ENCODE results near the gene BRD3. TPM values are rescaled to one million over a fixed set of nuclear protein-coding genes. Genes with fewer than 3 reads are reported as not detected.

The BRD3 gene
- polyA plus RNA-seq, 1 donor (not counting 4 experiments of a cell fraction or from before 2014, with no cell fraction given): 3.3 TPM

- H3K27ac ChIP-seq (ENCODE audit: control insufficient read depth, insufficient read depth, low read length): no peak overlapping the region
Measured at GRCh38 chr9:134044944-134045343, 22.9 kb downstream of the BRD3 start.

GRCh38 chr9:134043531-134043988 lies 24.3 kb downstream of the BRD3 start:
- dilution Hi-C loops (cut with MboI; ENCODE audit: extremely low pct_ligation_motif_present, low sequenced_read_pairs): no loop called here
- H3K9me1 ChIP-seq (ENCODE audit: control insufficient read depth, extremely low read depth, insufficient read depth, low read length): no peaks in the 10 kb centered on the region
- no peaks in the 10 kb centered on the region for H3K9me3 ChIP-seq (ENCODE audit: control insufficient read depth, low read depth, low read length)
- H3K4me1 ChIP-seq (ENCODE audit: control insufficient read depth, extremely low read depth, insufficient read depth, low read length): no peaks in the 10 kb centered on the region
- H3K9ac ChIP-seq (ENCODE audit: control insufficient read depth, extremely low read depth, insufficient read depth, low read length): no peak overlapping the region
- no peaks in the 10 kb centered on the region for H3K27me3 ChIP-seq (ENCODE audit: control insufficient read depth, extremely low read depth, insufficient read depth, low read length)
- H3K27ac ChIP-seq (ENCODE audit: control insufficient read depth, insufficient read depth, low read length): no peak overlapping the region
- no peak overlapping the region for H3K4me3 ChIP-seq (ENCODE audit: control insufficient read depth in 2 of 3, extremely low read depth in 1 of 3, insufficient read depth in 2 of 3, low read depth in 1 of 3, low read length in 3 of 3)
- DNase-seq (ENCODE audit: low read depth, low spot score) (no peak), FAIRE-seq (no peak)
- no peaks in the 10 kb centered on the region for H4K20me1 ChIP-seq (ENCODE audit: control insufficient read depth, extremely low read depth, insufficient read depth, low read length)
- H3K4me2 ChIP-seq (ENCODE audit: control insufficient read depth, extremely low read depth, insufficient read depth, low read depth, low read length): no peak overlapping the region
- no peak overlapping the region for H2AFZ ChIP-seq (ENCODE audit: control insufficient read depth, low read length)
- peaks cover 4 to 28% of the 10 kb centered on the region in 2 experiments for H3K36me3 ChIP-seq (ENCODE audit: control insufficient read depth in 2 of 2, extremely low read depth in 1 of 2, insufficient read depth in 2 of 2, low read length in 2 of 2)
- no peaks in the 10 kb centered on the region for H3K79me2 ChIP-seq (ENCODE audit: control insufficient read depth, insufficient read depth, low read length)
- TF ChIP-seq CTCF (optimal IDR thresholded peaks at IDR 0.05 in 1 of 3, IDR thresholded peaks at IDR 0.05 in 1 of 3, conservative IDR thresholded peaks at IDR 0.05 in 1 of 3; ENCODE audit: extremely low read depth in 1 of 3, insufficient read depth in 2 of 3, low read length in 3 of 3) (no peak), EZH2 (IDR thresholded peaks at IDR 0.05; ENCODE audit: low read length) (no peak)

More at GRCh38 chr9:134044944-134045343, 22.9 kb downstream of the BRD3 start:
- DNase-seq (ENCODE audit: low read depth, low spot score): no peak
- Histone ChIP-seq H3K4me3 (ENCODE audit: control insufficient read depth in 2 of 3, extremely low read depth in 1 of 3, insufficient read depth in 2 of 3, low read depth in 1 of 3, low read length in 3 of 3) (no peak overlapping the region), H3K36me3 (ENCODE audit: control insufficient read depth in 2 of 2, extremely low read depth in 1 of 2, insufficient read depth in 2 of 2, low read length in 2 of 2) (peaks cover 4 to 22% of the 10 kb centered on the region in 2 experiments), H3K79me2 (ENCODE audit: control insufficient read depth, insufficient read depth, low read length) (no peaks in the 10 kb centered on the region), H3K4me2 (ENCODE audit: control insufficient read depth, extremely low read depth, insufficient read depth, low read depth, low read length) (no peak overlapping the region), H3K9me1 (ENCODE audit: control insufficient read depth, extremely low read depth, insufficient read depth, low read length) (no peaks in the 10 kb centered on the region), H3K4me1 (ENCODE audit: control insufficient read depth, extremely low read depth, insufficient read depth, low read length) (no peaks in the 10 kb centered on the region), H3K9me3 (ENCODE audit: control insufficient read depth, low read depth, low read length) (no peaks in the 10 kb centered on the region), H3K9ac (ENCODE audit: control insufficient read depth, extremely low read depth, insufficient read depth, low read length) (no peak overlapping the region), H4K20me1 (ENCODE audit: control insufficient read depth, extremely low read depth, insufficient read depth, low read length) (no peaks in the 10 kb centered on the region), H2AFZ (ENCODE audit: control insufficient read depth, low read length) (no peak overlapping the region), H3K27me3 (ENCODE audit: control insufficient read depth, extremely low read depth, insufficient read depth, low read length) (no peaks in the 10 kb centered on the region)
- TF ChIP-seq CTCF (optimal IDR thresholded peaks at IDR 0.05 in 1 of 3, IDR thresholded peaks at IDR 0.05 in 1 of 3, conservative IDR thresholded peaks at IDR 0.05 in 1 of 3; ENCODE audit: extremely low read depth in 1 of 3, insufficient read depth in 2 of 3, low read length in 3 of 3) (no peak), EZH2 (IDR thresholded peaks at IDR 0.05; ENCODE audit: low read length) (no peak)
- dilution Hi-C loops (cut with MboI; ENCODE audit: extremely low pct_ligation_motif_present, low sequenced_read_pairs): no loop called here
- no peak for FAIRE-seq
